PC-3 (cell line): ENCODE measurements around the gene RHBDL2.

Source experiments
- EZH2 ChIP-seq: fragments of 300-600 bp; sonication (generic); IDR thresholded peaks from one replicate; pipeline ENCODE4 v1.6.1; 2017; ENCODE audit warnings: antibody characterized with exemption, mild to moderate bottlenecking, low read length; ENCODE audit not compliant: unreplicated experiment
- TF ChIP-seq, protein P1 (sequence below): fragments of 300-600 bp; sonication (generic); conservative IDR thresholded peaks from 2 replicates; pipeline ENCODE4 v1.5.1; 2017; ENCODE audit warnings: antibody characterized with exemption, low read depth, mild to moderate bottlenecking, low read length

DNA sequence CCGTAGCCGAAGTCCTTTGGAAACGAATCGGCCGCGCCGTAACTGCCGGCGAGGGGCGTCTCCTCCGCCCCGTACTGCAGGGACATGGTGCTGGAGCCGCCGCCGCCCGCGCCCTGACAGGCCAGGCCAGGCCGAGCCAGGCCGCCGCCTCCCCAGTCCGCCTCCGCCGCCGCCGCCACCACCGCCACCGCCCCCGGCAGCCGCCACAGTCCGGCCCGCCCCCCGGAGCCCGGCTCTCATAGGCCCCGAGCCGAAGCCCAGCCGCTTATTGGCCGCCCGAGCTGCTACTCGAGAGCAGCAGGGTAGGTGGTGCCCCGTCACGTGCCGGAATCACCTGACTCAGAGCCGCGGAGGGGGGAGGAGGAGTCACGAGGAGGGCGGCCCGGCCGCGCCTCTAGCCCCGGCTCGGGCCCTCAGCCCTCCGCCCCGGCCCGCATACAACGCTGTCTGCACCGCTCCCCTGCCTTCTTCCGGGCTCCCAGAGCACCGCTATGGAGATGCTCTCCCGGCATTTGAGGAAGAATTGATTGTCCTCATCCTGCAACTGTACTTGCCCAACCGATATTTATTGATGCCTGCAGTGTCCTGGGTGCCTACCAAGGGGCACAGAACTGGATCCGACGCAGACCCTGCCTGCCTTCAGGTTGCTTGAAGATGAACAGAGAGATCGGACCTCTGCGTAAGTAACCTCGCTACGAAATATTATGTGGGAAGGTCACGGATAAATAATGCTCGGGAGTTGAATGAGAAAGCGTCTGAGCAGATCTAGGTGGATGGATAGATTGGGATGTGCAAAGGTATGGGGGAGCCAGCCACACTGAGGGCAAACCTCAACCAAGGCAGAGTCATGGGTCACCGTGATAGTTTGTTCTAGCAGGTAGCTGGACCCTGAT is 81.8 kb downstream of the RHBDL2 start, which contains the start of gene RRAGC:
- TF ChIP-seq EZH2: no peak
- TF ChIP-seq, protein P1, sequence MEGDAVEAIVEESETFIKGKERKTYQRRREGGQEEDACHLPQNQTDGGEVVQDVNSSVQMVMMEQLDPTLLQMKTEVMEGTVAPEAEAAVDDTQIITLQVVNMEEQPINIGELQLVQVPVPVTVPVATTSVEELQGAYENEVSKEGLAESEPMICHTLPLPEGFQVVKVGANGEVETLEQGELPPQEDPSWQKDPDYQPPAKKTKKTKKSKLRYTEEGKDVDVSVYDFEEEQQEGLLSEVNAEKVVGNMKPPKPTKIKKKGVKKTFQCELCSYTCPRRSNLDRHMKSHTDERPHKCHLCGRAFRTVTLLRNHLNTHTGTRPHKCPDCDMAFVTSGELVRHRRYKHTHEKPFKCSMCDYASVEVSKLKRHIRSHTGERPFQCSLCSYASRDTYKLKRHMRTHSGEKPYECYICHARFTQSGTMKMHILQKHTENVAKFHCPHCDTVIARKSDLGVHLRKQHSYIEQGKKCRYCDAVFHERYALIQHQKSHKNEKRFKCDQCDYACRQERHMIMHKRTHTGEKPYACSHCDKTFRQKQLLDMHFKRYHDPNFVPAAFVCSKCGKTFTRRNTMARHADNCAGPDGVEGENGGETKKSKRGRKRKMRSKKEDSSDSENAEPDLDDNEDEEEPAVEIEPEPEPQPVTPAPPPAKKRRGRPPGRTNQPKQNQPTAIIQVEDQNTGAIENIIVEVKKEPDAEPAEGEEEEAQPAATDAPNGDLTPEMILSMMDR: no peak
